Measurements from ENCODE around the gene RMND1. TPM values are rescaled to one million over a fixed set of nuclear protein-coding genes. Genes with fewer than 3 reads are reported as not detected.

RMND1 gene
- total and polyA plus RNA-seq, 9 of the 15 experiments (the other 6 are each of a cell fraction or from before 2014, with no cell fraction given) = 26.9 to 47.8 (median 36.2) TPM

- no TSS peak for BruUV-seq (replicated peaks)
- WGBS (ENCODE audit: insufficient coverage, low coverage, missing lambda C conversion rate) = 77% methylated on average over 5 of the region's 5 CpGs
- ATAC-seq (no peak), FAIRE-seq (no peak), DNase-seq (ENCODE audit: extremely low read depth in 1 of 4, low spot score in 3 of 4) (no peak)
- intact Hi-C loops (cut with micrococcal nuclease) (no loop called here), in situ Hi-C loops (cut with MboI) (no loop called here)
- Histone ChIP-seq H3K9me3 (replicated peaks; ENCODE audit: control insufficient read depth, insufficient read depth, low read depth, low read length) (no peaks in the 10 kb centered on the region), H3K27me3 (ENCODE audit: control insufficient read depth in 2 of 2, insufficient read depth in 2 of 2, low read length in 2 of 2) (peaks cover 0 to 4% of the 10 kb centered on the region in 2 experiments; a peak in 1 of 5 replicates), H3K4me3 (no peak overlapping the region), H3K4me1 (replicated peaks in 1 of 2; ENCODE audit: control insufficient read depth in 2 of 2, insufficient read depth in 2 of 2, low read length in 2 of 2) (no peaks in the 10 kb centered on the region; a peak in 1 of 5 replicates), H3K4me2 (ENCODE audit: insufficient read depth, low read length) (no peak overlapping the region), H2AFZ (ENCODE audit: low read depth, low read length) (no peak overlapping the region), H3K36me3 (ENCODE audit: control insufficient read depth, insufficient read depth, low read length) (peaks cover 13% of the 10 kb centered on the region; the same call in 1 of the 3 replicates), H3K9me1 (ENCODE audit: control insufficient read depth, insufficient read depth, low read length) (no peaks in the 10 kb centered on the region), H4K20me1 (replicated peaks; ENCODE audit: control insufficient read depth, insufficient read depth, low read length) (no peaks in the 10 kb centered on the region), H3K9ac (ENCODE audit: insufficient read depth in 1 of 2, low read depth in 2 of 2, low read length in 2 of 2) (no peak overlapping the region), H3K27ac (ENCODE audit: extremely low read depth, low read depth, low read length) (no peak overlapping the region), H3K79me2 (ENCODE audit: control insufficient read depth, insufficient read depth, low read length) (no peaks in the 10 kb centered on the region)
- TF ChIP-seq HEY1 (CRISPR knock-in tag; IDR thresholded peaks at IDR 0.05; ENCODE audit: borderline replicate concordance) (no peak), HNRNPL (IDR thresholded peaks at IDR 0.05; ENCODE audit: low read depth, low read length) (no peak), BRF1 (IDR thresholded peaks at IDR 0.05; ENCODE audit: borderline replicate concordance, extremely low read depth, insufficient read length) (no peak), SNAPC5 (CRISPR knock-in tag; IDR thresholded peaks at IDR 0.05) (no peak), GABPB1 (CRISPR knock-in tag; IDR thresholded peaks at IDR 0.05) (no peak), MIER1 (IDR thresholded peaks at IDR 0.05; ENCODE audit: low read depth) (no peak), POLR2A (conservative IDR thresholded peaks at IDR 0.05) (no peak), NCOA4 (IDR thresholded peaks at IDR 0.05; ENCODE audit: partially characterized antibody) (no peak), NRF1 (conservative IDR thresholded peaks at IDR 0.05 in 1 of 2, IDR thresholded peaks at IDR 0.05 in 1 of 2) (no peak), SAFB2 (IDR thresholded peaks at IDR 0.05; ENCODE audit: borderline replicate concordance, low read depth, low read length, severe bottlenecking) (no peak), XRCC5 (IDR thresholded peaks at IDR 0.05; ENCODE audit: low read depth, low read length) (no peak), MAFF (IDR thresholded peaks at IDR 0.05; ENCODE audit: low read length) (no peak), STAG1 (CRISPR knock-in tag; IDR thresholded peaks at IDR 0.05; ENCODE audit: borderline replicate concordance) (no peak), SMARCC2 (IDR thresholded peaks at IDR 0.05; ENCODE audit: low read depth) (no peak), MED1 (CRISPR knock-in tag; IDR thresholded peaks at IDR 0.05; ENCODE audit: borderline replicate concordance) (no peak), U2AF2 (optimal IDR thresholded peaks at IDR 0.05; ENCODE audit: low read depth, low read length) (no peak), BDP1 (IDR thresholded peaks at IDR 0.05; ENCODE audit: insufficient read depth, insufficient read length) (no peak), NONO (IDR thresholded peaks at IDR 0.05; ENCODE audit: low read depth in 2 of 2, low read length in 1 of 2) (no peak), STAT5A (IDR thresholded peaks at IDR 0.05; ENCODE audit: borderline replicate concordance, low read length) (no peak)
- ChIA-PET CTCF (ENCODE audit: low intra/inter-chr PET ratio) (no interaction called here), POLR2A (no interaction called here)
Observed at GRCh38 chr6:151359486-151359885, 92.4 kb downstream of the RMND1 start.

Data from K562 (cell line).